Measurements from ENCODE around the gene ANKEF1. TPM values are rescaled to one million over a fixed set of nuclear protein-coding genes. Genes with fewer than 3 reads are reported as not detected.

The ANKEF1 gene
- total and polyA plus RNA-seq, 3 experiments from 2014 or later: 2.3 to 8.4 (median 2.6) TPM

- Histone ChIP-seq H3K4me1 (ENCODE audit: insufficient read depth, low read length) (no peaks in the 10 kb centered on the region), H3K27me3 (ENCODE audit: insufficient read depth, low read length, poor library complexity, severe bottlenecking) (no peaks in the 10 kb centered on the region), H3K36me3 (ENCODE audit: insufficient read depth, low read length) (no peaks in the 10 kb centered on the region), H3K4me3 (ENCODE audit: low read length) (no peak overlapping the region), H3K9me3 (ENCODE audit: low read length) (no peaks in the 10 kb centered on the region), H3K27ac (ENCODE audit: low read depth, low read length) (no peak overlapping the region)
- peaks cover 15 to 31% of the 10 kb centered on the region in 2 donors for H3K27me3 Mint-ChIP-seq
- no peak overlapping the region for H3K4me3 Mint-ChIP-seq
- POLR2A ChIA-PET: no interaction called here
- CTCF ChIA-PET: interaction anchor here (2.9 kb wide), 1 partner anchor 12 kb away, joined by 14 read pairs; no protein-coding TSS in a partner anchor
- no peaks in the 10 kb centered on the region for H3K4me1 Mint-ChIP-seq
- H3K27ac Mint-ChIP-seq: no peak overlapping the region
- H3K36me3 Mint-ChIP-seq: no peaks in the 10 kb centered on the region
- no peaks in the 10 kb centered on the region for H3K9me3 Mint-ChIP-seq
- no peak for DNase-seq
Observed at GRCh38 chr20:10077886-10078285, 43.1 kb downstream of the ANKEF1 start.

- ChIA-PET POLR2A (no interaction called here), CTCF (interaction anchor here (2.9 kb wide), 1 partner anchor 11 kb away, joined by 14 read pairs; no protein-coding TSS in a partner anchor)
- no peaks in the 10 kb centered on the region for H3K9me3 Mint-ChIP-seq
- no peak overlapping the region for H3K27ac Mint-ChIP-seq
- Histone ChIP-seq H3K36me3 (ENCODE audit: insufficient read depth, low read length) (no peaks in the 10 kb centered on the region), H3K27me3 (ENCODE audit: insufficient read depth, low read length, poor library complexity, severe bottlenecking) (no peaks in the 10 kb centered on the region), H3K4me1 (ENCODE audit: insufficient read depth, low read length) (no peaks in the 10 kb centered on the region), H3K4me3 (ENCODE audit: low read length) (no peak overlapping the region), H3K9me3 (ENCODE audit: low read length) (no peaks in the 10 kb centered on the region), H3K27ac (ENCODE audit: low read depth, low read length) (no peak overlapping the region)
- no peak overlapping the region for H3K4me3 Mint-ChIP-seq
- H3K27me3 Mint-ChIP-seq: peaks cover 15 to 31% of the 10 kb centered on the region in 2 donors
- H3K36me3 Mint-ChIP-seq: no peaks in the 10 kb centered on the region
- H3K4me1 Mint-ChIP-seq: no peaks in the 10 kb centered on the region
- DNase-seq: no peak
Observed at GRCh38 chr20:10078403-10078802, 43.6 kb downstream of the ANKEF1 start.

- H3K4me3 Mint-ChIP-seq: no peak overlapping the region
- Histone ChIP-seq H3K4me3 (ENCODE audit: low read length) (no peak overlapping the region), H3K36me3 (ENCODE audit: insufficient read depth, low read length) (no peaks in the 10 kb centered on the region), H3K27me3 (ENCODE audit: insufficient read depth, low read length, poor library complexity, severe bottlenecking) (no peaks in the 10 kb centered on the region), H3K4me1 (ENCODE audit: insufficient read depth, low read length) (no peaks in the 10 kb centered on the region), H3K9me3 (ENCODE audit: low read length) (no peaks in the 10 kb centered on the region), H3K27ac (ENCODE audit: low read depth, low read length) (no peak overlapping the region)
- no peak for DNase-seq
- no peaks in the 10 kb centered on the region for H3K36me3 Mint-ChIP-seq
- CTCF ChIA-PET: interaction anchor here (2.9 kb wide), 1 partner anchor 10 kb away, joined by 14 read pairs; no protein-coding TSS in a partner anchor
- POLR2A ChIA-PET: no interaction called here
- no peaks in the 10 kb centered on the region for H3K4me1 Mint-ChIP-seq
- no peak overlapping the region for H3K27ac Mint-ChIP-seq
- peaks cover 12 to 18% of the 10 kb centered on the region in 2 donors for H3K27me3 Mint-ChIP-seq
- H3K9me3 Mint-ChIP-seq: no peaks in the 10 kb centered on the region
Observed at GRCh38 chr20:10079964-10080363, 45.2 kb downstream of the ANKEF1 start.

- CTCF ChIA-PET: no interaction called here
- H3K27ac Mint-ChIP-seq: no peak overlapping the region
- H3K4me1 ChIP-seq (ENCODE audit: insufficient read depth, low read length): no peaks in the 10 kb centered on the region
Observed at GRCh38 chr20:10080574-10080973, 45.8 kb downstream of the ANKEF1 start.

GRCh38 chr20:10089871-10090587 lies 55.2 kb downstream of the ANKEF1 start:
- no peaks in the 10 kb centered on the region for H3K36me3 Mint-ChIP-seq
- Histone ChIP-seq H3K27ac (ENCODE audit: low read depth, low read length) (no peak overlapping the region), H3K27me3 (ENCODE audit: insufficient read depth, low read length, poor library complexity, severe bottlenecking) (no peaks in the 10 kb centered on the region), H3K9me3 (ENCODE audit: low read length) (no peaks in the 10 kb centered on the region), H3K4me3 (ENCODE audit: low read length) (no peak overlapping the region), H3K36me3 (ENCODE audit: insufficient read depth, low read length) (no peaks in the 10 kb centered on the region), H3K4me1 (ENCODE audit: insufficient read depth, low read length) (no peaks in the 10 kb centered on the region)
- DNase-seq: no peak
- H3K4me1 Mint-ChIP-seq: no peaks in the 10 kb centered on the region
- CTCF ChIA-PET: interaction anchor here (1.4 to 4.3 kb wide), 5 partner anchors 8 to 120 kb away, joined by 4 to 48 read pairs (median 6); no protein-coding TSS in a partner anchor
- peak overlapping the region in 1 of 8 donors; percentile 55 for H3K27ac Mint-ChIP-seq
- no peak overlapping the region for H3K4me3 Mint-ChIP-seq
- H3K9me3 Mint-ChIP-seq: no peaks in the 10 kb centered on the region
- H3K27me3 Mint-ChIP-seq: peaks cover 2 to 18% of the 10 kb centered on the region in 2 donors
- POLR2A ChIA-PET: no interaction called here

More at GRCh38 chr20:10080574-10080973, 45.8 kb downstream of the ANKEF1 start:
- H3K27me3 ChIP-seq (ENCODE audit: insufficient read depth, low read length, poor library complexity, severe bottlenecking): no peaks in the 10 kb centered on the region
- no peaks in the 10 kb centered on the region for H3K36me3 ChIP-seq (ENCODE audit: insufficient read depth, low read length)
- no peaks in the 10 kb centered on the region for H3K36me3 Mint-ChIP-seq
- H3K9me3 ChIP-seq (ENCODE audit: low read length): no peaks in the 10 kb centered on the region
- H3K27me3 Mint-ChIP-seq: peaks cover 11 to 18% of the 10 kb centered on the region in 2 donors
- H3K4me1 Mint-ChIP-seq: no peaks in the 10 kb centered on the region
- POLR2A ChIA-PET: no interaction called here
- H3K9me3 Mint-ChIP-seq: no peaks in the 10 kb centered on the region
- no peak for DNase-seq
- no peak overlapping the region for H3K4me3 Mint-ChIP-seq
- H3K4me3 ChIP-seq (ENCODE audit: low read length): no peak overlapping the region
- H3K27ac ChIP-seq (ENCODE audit: low read depth, low read length): no peak overlapping the region

GRCh38 chr20:10090588-10091166 lies 55.9 kb downstream of the ANKEF1 start:
- Histone ChIP-seq H3K27ac (ENCODE audit: low read depth, low read length) (no peak overlapping the region), H3K4me1 (ENCODE audit: insufficient read depth, low read length) (no peaks in the 10 kb centered on the region), H3K36me3 (ENCODE audit: insufficient read depth, low read length) (no peaks in the 10 kb centered on the region), H3K27me3 (ENCODE audit: insufficient read depth, low read length, poor library complexity, severe bottlenecking) (no peaks in the 10 kb centered on the region), H3K9me3 (ENCODE audit: low read length) (no peaks in the 10 kb centered on the region), H3K4me3 (ENCODE audit: low read length) (no peak overlapping the region)
- CTCF ChIA-PET: interaction anchor here (0.8 to 4.3 kb wide), 7 partner anchors 8 to 120 kb away, joined by 3 to 48 read pairs (median 4); no protein-coding TSS in a partner anchor
- Mint-ChIP-seq H3K27me3 (peaks cover 2 to 18% of the 10 kb centered on the region in 2 donors), H3K4me3 (no peak overlapping the region), H3K9me3 (no peaks in the 10 kb centered on the region), H3K4me1 (no peaks in the 10 kb centered on the region), H3K36me3 (no peaks in the 10 kb centered on the region), H3K27ac (no peak overlapping the region)
- POLR2A ChIA-PET: no interaction called here
- peak in 2 of 5 donors; percentile 2 to 26 for DNase-seq

- H3K4me1 ChIP-seq (ENCODE audit: insufficient read depth, low read length): no peaks in the 10 kb centered on the region
Observed at GRCh38 chr20:10093087-10093591, 58.4 kb downstream of the ANKEF1 start.

GRCh38 chr20:10094566-10095173 lies 59.9 kb downstream of the ANKEF1 start:
- Mint-ChIP-seq H3K27ac (no peak overlapping the region), H3K4me1 (no peaks in the 10 kb centered on the region), H3K4me3 (no peak overlapping the region), H3K36me3 (no peaks in the 10 kb centered on the region), H3K27me3 (peaks cover 6 to 28% of the 10 kb centered on the region in 2 donors), H3K9me3 (peaks cover 0 to 2% (median 0%) of the 10 kb centered on the region in 5 donors)
- DNase-seq: no peak
- H3K4me3 ChIP-seq (ENCODE audit: low read length): no peak overlapping the region
- no peaks in the 10 kb centered on the region for H3K9me3 ChIP-seq (ENCODE audit: low read length)
- ChIA-PET POLR2A (no interaction called here), CTCF (no interaction called here)
- no peaks in the 10 kb centered on the region for H3K36me3 ChIP-seq (ENCODE audit: insufficient read depth, low read length)
- H3K27me3 ChIP-seq (ENCODE audit: insufficient read depth, low read length, poor library complexity, severe bottlenecking): no peaks in the 10 kb centered on the region
- no peaks in the 10 kb centered on the region for H3K4me1 ChIP-seq (ENCODE audit: insufficient read depth, low read length)
- H3K27ac ChIP-seq (ENCODE audit: low read depth, low read length): no peak overlapping the region

More at GRCh38 chr20:10093087-10093591, 58.4 kb downstream of the ANKEF1 start:
- H3K27me3 ChIP-seq (ENCODE audit: insufficient read depth, low read length, poor library complexity, severe bottlenecking): no peaks in the 10 kb centered on the region
- H3K36me3 ChIP-seq (ENCODE audit: insufficient read depth, low read length): no peaks in the 10 kb centered on the region
- Mint-ChIP-seq H3K27me3 (peaks cover 2 to 25% of the 10 kb centered on the region in 2 donors), H3K27ac (no peak overlapping the region), H3K36me3 (no peaks in the 10 kb centered on the region), H3K4me1 (no peaks in the 10 kb centered on the region), H3K4me3 (no peak overlapping the region), H3K9me3 (no peaks in the 10 kb centered on the region)
- H3K27ac ChIP-seq (ENCODE audit: low read depth, low read length): no peak overlapping the region
- ChIA-PET POLR2A (no interaction called here), CTCF (interaction anchor here (4.3 kb wide), 1 partner anchor 114 kb away, joined by 48 read pairs; no protein-coding TSS in a partner anchor)
- DNase-seq: no peak
- H3K9me3 ChIP-seq (ENCODE audit: low read length): no peaks in the 10 kb centered on the region
- no peak overlapping the region for H3K4me3 ChIP-seq (ENCODE audit: low read length)

Measured in CD8-positive, alpha-beta memory T cell (primary cell).